Skeletal muscle cell (primary cell): ENCODE measurements around the gene SH3RF3.
A peak's percentile ranks its signal among the peaks of the same experiment; 100 is the strongest.

Experiments used
- DNase-seq: peaks from one replicate; pipeline ENCODE4 v3.0.0-alpha.2; 2010; ENCODE audit warnings: low read depth
- H3K4me3 ChIP-seq: 2 replicates; pipeline ENCODE4 v1.5.1; 2011; ENCODE audit warnings: low read depth, mild to moderate bottlenecking, control low read depth, low read length, moderate library complexity

The SH3RF3 gene

DNA sequence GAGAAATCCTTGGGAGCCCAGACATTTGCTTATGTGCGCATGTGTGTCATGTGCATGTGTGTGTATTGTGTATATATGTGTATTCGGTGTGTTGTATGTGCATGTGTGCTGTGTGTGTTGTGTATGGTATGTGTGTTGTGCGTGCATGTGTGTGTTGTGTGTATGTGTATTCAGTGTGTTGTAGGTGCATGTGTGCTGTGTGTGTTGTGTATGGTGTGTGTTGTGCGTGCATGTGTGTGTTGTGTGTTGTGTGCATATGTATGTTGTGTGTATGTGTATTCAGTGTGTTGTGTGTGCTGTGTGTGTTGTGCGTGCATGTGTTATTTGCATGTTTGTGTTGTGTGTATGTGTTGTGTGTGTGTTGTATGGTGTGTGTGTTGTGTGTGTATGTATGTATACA, 136.9 kb downstream of the SH3RF3 start:
- no peak overlapping the region for H3K4me3 ChIP-seq
- no peak for DNase-seq

DNA sequence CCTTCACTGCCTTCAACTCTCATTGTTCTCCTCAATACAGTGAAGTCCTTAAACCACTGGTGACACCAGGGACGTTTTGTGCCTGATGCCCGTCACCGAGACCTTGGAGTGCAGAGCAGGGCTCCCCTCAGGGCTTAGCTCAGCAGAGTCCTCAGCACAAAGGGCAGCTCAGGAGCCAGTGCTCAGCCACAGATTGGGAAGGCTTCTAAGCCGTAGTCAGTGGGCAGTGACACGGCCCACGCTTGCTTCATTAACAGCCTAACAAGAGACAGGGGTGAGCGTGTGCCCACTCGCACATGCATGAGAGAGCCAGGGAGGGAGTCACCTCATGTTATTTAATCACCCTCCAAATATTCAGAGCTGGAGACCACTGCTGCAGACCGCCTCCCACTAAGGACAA, 137.5 kb downstream of the SH3RF3 start:
- DNase-seq = no peak
- H3K4me3 ChIP-seq = no peak overlapping the region

DNA sequence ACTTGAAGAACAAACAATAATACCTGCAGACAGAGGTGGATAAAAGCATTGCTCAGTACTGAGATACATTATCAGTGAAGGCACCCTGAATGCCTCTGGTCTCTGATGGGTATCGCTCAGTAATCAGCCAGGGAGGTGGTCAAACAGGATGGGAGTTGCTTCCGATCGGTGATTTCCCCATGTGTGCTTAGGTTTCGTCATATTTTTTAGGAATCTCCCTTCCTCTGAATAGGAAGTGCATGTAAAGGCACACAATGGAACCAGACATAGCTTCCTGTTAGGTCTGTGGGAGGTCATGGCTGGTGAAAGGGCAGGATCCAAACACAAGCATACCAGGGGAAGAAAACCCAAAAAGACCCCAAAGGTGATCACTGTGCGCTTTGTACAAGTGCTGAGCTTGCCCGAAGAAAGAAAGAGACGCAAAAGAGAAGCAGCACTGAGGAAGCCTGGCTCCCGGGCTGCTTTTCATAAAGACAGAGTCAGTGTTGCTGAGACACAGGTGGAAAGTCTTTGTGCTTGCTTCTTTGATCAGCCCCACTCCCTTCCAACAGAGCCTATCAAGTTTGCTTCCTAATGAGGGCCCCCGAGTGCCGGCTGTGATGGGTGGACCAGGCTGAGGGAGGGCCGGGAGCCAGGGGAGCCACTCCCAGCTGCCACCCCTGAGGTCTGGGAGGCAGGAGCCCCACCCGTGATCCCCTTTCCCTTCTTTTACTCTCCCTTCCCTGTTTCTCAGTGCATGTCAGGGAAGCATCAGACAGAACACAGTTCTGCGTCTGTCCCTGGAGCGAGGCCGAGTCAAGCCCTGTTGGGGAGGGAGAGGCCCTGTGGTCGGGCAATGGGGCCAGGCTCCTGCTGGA, 138.2 kb downstream of the SH3RF3 start:
- no peak for DNase-seq
- no peak overlapping the region for H3K4me3 ChIP-seq

GRCh38 chr2:109268916-109269315, 139.9 kb downstream of the SH3RF3 start:
- no peak for DNase-seq

DNA sequence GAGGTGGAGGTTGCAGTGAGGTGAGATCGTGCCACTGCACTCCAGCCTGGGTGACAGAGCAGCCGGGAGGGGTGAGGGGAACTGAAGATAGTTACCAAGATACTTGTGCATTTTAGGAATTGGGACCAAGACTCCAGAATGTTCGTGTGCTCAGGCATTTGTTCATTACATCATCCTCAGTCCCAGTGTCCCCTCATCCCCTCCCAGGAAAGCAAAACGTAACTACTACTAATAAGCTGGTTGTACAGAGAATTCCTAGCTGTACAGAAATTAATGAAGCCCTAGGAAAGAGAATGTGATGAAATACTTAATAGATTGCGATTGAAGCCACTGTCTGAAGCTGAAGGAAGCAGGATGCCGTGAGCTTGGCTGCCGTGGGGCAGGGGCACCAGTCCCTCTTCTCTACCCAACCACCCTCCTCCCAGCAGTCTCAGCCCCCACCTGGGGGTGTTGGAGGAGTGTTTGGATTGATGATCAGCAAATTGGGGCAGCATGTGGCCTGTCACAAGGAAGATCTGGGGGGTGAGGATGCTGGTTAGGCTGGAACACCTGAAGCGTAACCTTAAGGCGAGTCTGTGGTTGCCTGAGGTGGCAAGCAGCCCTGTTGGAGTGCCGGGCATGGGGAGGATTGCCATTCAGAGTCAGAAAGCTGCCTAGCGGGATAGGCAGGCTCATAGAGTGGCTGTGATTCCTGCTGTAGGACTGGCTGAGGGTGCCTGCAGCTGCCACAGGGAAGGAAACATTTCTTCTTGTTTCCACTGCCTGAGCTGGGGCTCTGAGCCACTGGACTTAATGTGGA, 140.9 kb downstream of the SH3RF3 start:
- DNase-seq = no peak
- no peak overlapping the region for H3K4me3 ChIP-seq

More at GRCh38 chr2:109268916-109269315, 139.9 kb downstream of the SH3RF3 start:
- no peak overlapping the region for H3K4me3 ChIP-seq

DNA sequence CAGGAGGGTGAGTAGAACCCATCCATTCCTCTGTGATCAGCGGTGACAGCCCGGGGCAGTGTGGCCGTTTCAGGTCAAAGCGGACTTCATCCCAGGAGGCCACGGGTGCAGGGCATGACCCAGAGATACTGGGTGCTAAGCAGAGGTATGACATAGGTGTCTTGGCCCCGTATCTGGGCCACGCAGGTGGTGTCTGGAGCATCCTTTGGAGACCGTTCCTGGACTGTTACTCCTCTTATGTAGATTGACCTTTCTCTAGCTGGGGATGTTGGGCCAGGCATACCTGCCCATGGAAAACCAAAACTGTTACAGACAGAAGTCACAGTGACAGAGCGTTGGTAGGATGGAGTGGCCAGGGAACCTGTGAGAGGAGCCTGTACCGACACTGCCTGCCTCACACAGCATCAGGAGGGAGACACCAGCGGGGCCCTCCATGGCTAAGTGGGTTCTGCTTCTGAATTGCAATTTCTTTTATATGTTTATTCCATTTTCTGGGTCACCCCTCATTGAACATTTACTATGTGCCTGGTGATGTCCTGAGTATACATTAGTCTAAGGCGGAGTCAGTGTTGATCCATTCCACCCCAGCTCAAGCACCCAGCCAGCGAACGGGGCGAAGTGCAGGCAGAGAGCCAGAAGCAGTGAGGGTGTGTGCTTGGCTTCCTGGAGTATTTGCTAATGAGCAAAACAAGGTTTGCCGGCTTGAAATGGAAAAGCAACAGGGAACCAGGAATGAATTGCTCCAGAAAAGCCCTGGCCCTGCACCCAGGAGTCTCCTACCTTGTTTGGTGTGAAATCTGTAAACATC, 141.7 kb downstream of the SH3RF3 start:
- no peak overlapping the region for H3K4me3 ChIP-seq
- no peak for DNase-seq

- no peak overlapping the region for H3K4me3 ChIP-seq
- DNase-seq = no peak
Observed at GRCh38 chr2:109271920-109272319, 142.9 kb downstream of the SH3RF3 start.

DNA sequence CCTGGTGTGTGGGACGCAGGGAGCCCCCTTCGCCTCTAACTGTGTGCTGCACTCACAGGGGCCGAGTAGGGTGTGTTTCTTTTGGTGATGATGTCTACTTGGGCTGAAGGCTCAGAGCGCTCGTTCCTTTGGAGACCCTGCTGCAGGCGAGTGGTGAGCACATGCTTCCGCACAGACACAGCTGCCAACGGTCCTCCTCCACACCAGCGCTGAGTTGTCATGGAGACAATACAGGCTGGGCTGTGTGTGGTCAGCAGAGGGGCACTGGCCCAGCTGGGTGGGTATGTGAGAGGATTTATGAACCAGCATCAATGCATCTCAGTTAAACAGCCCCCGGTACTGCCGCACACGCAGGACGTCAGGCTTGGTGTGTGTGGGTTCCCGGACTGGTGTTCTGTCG, 143.5 kb downstream of the SH3RF3 start:
- H3K4me3 ChIP-seq = no peak overlapping the region
- no peak for DNase-seq

DNA sequence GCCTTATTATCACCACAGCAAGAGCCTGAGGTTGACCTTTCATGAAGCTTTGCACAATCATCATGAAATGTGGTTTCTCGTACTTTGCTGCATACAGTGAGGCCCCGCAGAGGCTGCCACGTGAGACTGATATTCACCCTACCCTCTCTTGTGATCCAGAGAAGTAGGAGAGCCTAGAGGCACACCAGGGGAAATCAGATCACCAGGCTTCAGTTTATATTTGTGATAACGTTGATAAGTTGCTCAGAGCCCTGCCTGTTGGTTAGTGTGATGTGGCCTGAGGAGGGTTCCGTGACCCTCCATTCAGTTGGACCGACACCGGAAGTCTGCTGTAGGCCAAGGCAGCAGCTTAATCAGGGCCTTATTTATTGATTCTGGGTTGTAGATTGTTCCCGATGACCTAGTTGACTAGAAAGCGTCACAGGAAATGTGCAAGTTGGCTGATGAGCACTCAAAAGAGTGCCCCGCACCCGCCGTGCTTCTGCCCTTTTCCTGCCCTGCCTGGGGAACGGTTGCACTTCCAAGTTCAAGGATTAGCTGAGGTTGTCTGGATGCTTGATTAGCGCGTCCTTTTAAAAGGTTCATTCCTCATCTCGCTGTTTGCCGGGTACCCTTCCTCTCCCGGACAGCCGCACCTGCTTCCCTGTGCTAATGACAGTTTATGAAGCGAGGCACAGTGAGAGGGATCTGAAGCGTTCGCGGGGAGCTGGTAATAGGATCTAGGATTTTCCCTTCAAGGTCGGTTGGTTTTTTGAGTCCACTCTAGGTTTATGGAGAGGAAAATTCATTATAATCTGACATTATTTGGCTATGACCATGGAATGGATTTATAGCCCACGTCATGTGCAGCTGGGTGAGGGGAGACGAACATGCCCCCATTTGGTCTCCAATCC, 146.4 kb downstream of the SH3RF3 start:
- H3K4me3 ChIP-seq = no peak overlapping the region
- DNase-seq = no peak

GRCh38 chr2:109277406-109277805, 148.4 kb downstream of the SH3RF3 start:
- no peak for DNase-seq
- H3K4me3 ChIP-seq = no peak overlapping the region

DNA sequence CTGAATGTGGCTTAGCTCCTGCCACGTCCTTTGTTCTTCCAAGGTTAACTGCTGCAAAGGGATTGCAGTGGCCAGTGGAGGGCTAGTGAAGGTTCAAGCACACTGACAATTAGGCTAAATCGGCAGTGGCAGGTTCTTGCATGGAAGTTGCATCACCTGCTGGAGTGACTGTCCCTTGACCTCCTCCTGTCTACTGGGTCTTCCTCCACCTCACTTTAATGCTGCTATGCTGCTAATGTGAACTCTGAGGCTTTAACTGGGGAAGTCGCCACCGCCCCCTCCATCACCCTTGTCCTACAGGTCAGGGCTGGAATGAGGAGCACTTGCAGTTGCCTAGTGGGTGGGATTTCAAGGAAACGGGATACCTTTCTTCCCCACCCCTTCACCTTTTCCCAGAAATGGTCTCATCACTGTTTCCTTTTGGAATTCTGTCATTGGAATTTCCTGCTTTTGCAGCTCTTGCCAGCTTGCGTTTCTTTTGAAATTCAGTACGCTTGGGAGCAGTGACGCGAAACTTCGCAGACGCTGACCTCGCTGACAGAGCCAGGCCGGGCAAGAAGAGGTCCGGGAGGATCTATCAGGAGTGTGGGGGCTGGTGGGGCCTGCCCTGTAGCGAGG, 150.3 kb downstream of the SH3RF3 start:
- DNase-seq = peak; percentile 32
- no peak overlapping the region for H3K4me3 ChIP-seq

- DNase-seq = no peak
- H3K4me3 ChIP-seq = no peak overlapping the region
Observed at GRCh38 chr2:109280804-109281203, 151.8 kb downstream of the SH3RF3 start.

- DNase-seq = no peak
- no peak overlapping the region for H3K4me3 ChIP-seq
Observed at GRCh38 chr2:109282360-109282759, 153.4 kb downstream of the SH3RF3 start.

DNA sequence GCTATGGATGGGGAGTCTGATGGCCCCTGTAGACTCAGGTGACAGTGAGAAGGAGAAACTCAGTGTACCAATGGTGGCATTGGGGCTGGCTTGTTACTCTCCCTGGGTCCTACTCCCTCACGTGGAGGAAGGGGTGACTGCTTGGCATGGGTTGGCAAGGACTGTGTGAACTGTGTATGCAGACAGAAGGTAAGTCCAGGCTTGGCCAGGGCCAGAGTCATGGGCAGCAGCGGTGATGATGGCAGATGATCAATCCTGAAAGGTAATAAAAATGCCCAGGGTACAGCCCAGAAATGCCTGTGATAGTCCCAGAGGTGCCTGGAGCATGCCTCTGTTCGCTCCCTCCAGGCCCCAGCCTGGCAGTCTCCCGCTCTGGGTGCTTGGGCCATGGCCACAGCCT, 153.9 kb downstream of the SH3RF3 start:
- no peak overlapping the region for H3K4me3 ChIP-seq
- no peak for DNase-seq

- peak; percentile 68 for DNase-seq
- H3K4me3 ChIP-seq = no peak overlapping the region
Observed at GRCh38 chr2:109284826-109285225, 155.8 kb downstream of the SH3RF3 start.

DNA sequence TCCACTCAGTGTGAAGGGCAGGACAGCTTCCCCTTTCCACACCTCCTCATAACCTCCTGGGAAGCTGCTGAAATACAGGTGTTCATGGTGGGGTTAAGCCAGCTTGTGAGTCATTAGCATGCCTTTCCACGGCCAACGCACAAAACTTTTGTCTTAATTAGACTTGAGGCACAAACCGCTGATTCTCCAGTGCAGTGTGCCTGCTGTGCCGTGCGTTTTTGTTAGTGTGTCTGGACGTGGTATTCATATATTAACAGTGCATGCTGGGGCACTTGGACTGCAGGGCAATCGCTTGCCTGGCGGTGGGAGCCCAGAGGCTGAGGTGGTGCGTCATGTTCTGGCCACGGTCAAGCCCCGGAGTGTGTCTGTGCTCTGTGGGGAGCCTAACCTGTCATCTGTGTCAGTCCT, 156.2 kb downstream of the SH3RF3 start:
- no peak overlapping the region for H3K4me3 ChIP-seq
- no peak for DNase-seq

- no peak for DNase-seq
- no peak overlapping the region for H3K4me3 ChIP-seq
Observed at GRCh38 chr2:109287413-109287812, 158.4 kb downstream of the SH3RF3 start.

- H3K4me3 ChIP-seq = no peak overlapping the region
- DNase-seq = no peak
Observed at GRCh38 chr2:109287838-109288237, 158.8 kb downstream of the SH3RF3 start.
